Sigmoid colon (tissue), 7 donors: ENCODE results near the gene WNT9A. TPM values are rescaled to one million over a fixed set of nuclear protein-coding genes. Genes with fewer than 3 reads are reported as not detected.

Source experiments
- DNase-seq: peaks from one replicate; pipeline ENCODE4 v3.0.0-alpha.2; 2019
- H3K27ac ChIP-seq, 4 donors: fragments of 200-600 bp; sonication (generic); one replicate each; pipeline ENCODE4 v1.5.1; 2016 to 2019; ENCODE audit warnings: mild to moderate bottlenecking in 1 of 4
- H3K27me3 ChIP-seq, 3 donors: fragments of 200-600 bp; sonication (generic); one replicate each; pipeline ENCODE4 v1.5.1; 2019; ENCODE audit warnings: mild to moderate bottlenecking in 1 of 3
- H3K36me3 ChIP-seq, 4 donors: fragments of 200-600 bp; sonication (generic); one replicate each; pipeline ENCODE4 v1.5.1; 2016 to 2019
- H3K4me1 ChIP-seq, 4 donors: fragments of 200-600 bp; sonication (generic); one replicate each; pipeline ENCODE4 v1.5.1; 2017 to 2019
- H3K4me3 ChIP-seq, 4 donors: fragments of 200-600 bp; sonication (generic); one replicate each; pipeline ENCODE4 v1.5.1; 2017 to 2019; ENCODE audit warnings: mild to moderate bottlenecking in 2 of 4, moderate library complexity in 1 of 4
- H3K9me3 ChIP-seq, 4 donors: fragments of 200-600 bp in 3 of 4; sonication (generic) in 3 of 4; one replicate each; pipeline versions ENCODE4 v1.5.1 to v1.6.1; 2013 to 2019
- CTCF ChIP-seq, 4 experiments: fragments of 450-650 bp in 3 of 4; fragments of 200-600 bp in 1 of 4; IDR thresholded peaks; one replicate each; pipeline ENCODE4 v1.5.1; 2016 to 2019; ENCODE audit warnings: antibody characterized with exemption in 4 of 4, mild to moderate bottlenecking in 3 of 4, moderate library complexity in 2 of 4
- EP300 ChIP-seq, 4 donors: sonication (generic); formaldehyde crosslinking; IDR thresholded peaks; one replicate each; pipeline ENCODE4 v1.6.1; 2017; ENCODE audit warnings: antibody characterized with exemption in 4 of 4
- POLR2A ChIP-seq, 2 donors: fragments of 450-650 bp; IDR thresholded peaks; one replicate each; pipeline ENCODE4 v1.6.1; 2016; ENCODE audit warnings: antibody characterized with exemption in 2 of 2, mild to moderate bottlenecking in 2 of 2, moderate library complexity in 2 of 2
- POLR2AphosphoS5 ChIP-seq, 4 donors: sonication (generic); formaldehyde crosslinking; IDR thresholded peaks; one replicate each; pipeline ENCODE4 v1.6.1; 2017; ENCODE audit warnings: antibody characterized with exemption in 4 of 4
- WGBS, 2 donors: extraction: QIAGEN DNeasy Blood & Tissue Kit; methylation state at CpG; one replicate each; pipeline ENCODE4 v1.1.7; 2013; 5-methylcytosine and 5-hydroxymethylcytosine counted together
- intact Hi-C: fragments of 100-400 bp; cut with DNase I; formaldehyde crosslinking; loops from one replicate; pipeline ENCODE4 v1.15.1; 2023
- polyA plus RNA-seq, 3 donors: library from polyadenylated mRNA; stranded (reverse); fragments of 200-250 nt; gene quantifications; one replicate each; pipeline ENCODE4 v1.2.3, GENCODE V29; 2013
- total RNA-seq, 4 donors: library from RNA; depleted of rRNA; stranded (reverse); fragments of >200 nt; gene quantifications; one replicate each; pipeline ENCODE4 v1.1.0, GENCODE V29; 2016
- donor health status: healthy with polysubstance abuse.
- donor health status: Bipolar disorder and iron deficiency.
- donor health status: healthy.

WNT9A gene
- total and polyA plus RNA-seq, 7 donors = 0.23 to 25.5 (median 6.4) TPM

DNA sequence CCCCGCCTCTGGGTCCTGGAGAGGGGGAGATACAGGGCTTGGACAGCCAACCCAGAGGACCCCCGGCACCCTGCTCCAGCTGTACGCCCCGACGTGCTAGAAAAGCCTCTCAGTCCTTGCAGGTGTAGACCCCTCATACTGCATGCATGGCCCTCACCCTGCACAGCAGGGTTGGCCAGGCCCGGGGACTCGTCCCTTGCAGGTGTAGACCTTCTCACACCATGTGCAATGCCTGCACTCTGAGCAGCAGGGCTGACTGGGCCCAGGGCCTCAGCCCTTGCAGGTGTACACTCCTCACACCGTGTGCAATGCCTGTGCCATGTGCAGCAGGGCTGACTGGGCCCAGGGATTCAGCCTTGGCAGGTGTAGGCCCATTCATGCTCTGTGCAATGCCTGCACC lies 26.8 kb downstream of the WNT9A start:
- whole genome bisulfite sequencing, 2 donors = 87 to 90% methylated on average over 8 of the region's 8 CpGs
- TF ChIP-seq POLR2AphosphoS5 (IDR thresholded peaks at IDR 0.05) (no peak), POLR2A (IDR thresholded peaks at IDR 0.05) (no peak), EP300 (IDR thresholded peaks at IDR 0.05) (no peak), CTCF (IDR thresholded peaks at IDR 0.05) (no peak)

DNA sequence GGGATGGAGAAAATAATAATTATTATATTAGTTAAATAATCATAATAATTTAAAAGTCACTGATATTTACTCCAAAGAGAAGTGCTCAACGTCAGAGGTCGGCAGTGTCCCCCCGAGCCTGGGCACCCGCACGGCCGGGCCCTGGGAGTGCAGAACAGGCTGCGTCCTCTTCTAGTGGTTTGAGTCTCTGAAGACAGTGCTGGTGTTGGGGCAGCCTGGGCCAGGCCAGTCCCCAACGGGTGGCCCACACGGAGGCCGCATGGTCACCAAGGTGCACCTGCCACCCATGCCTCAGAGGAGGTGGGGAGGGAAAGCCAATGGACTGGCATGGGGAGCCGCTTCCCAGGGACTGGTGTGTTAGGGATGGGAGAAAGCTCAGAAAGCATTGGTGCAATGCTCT lies 27.3 kb downstream of the WNT9A start:
- Histone ChIP-seq H3K36me3 (peaks cover 8 to 30% (median 15%) of the 10 kb centered on the region in 4 donors), H3K4me1 (peaks cover 0 to 15% (median 10%) of the 10 kb centered on the region in 4 donors), H3K27me3 (no peaks in the 10 kb centered on the region), H3K27ac (no peak overlapping the region), H3K4me3 (no peak overlapping the region), H3K9me3 (no peaks in the 10 kb centered on the region)
- TF ChIP-seq EP300 (IDR thresholded peaks at IDR 0.05) = no peak
- TF ChIP-seq POLR2AphosphoS5 (IDR thresholded peaks at IDR 0.05) = no peak
- no peak for TF ChIP-seq POLR2A (IDR thresholded peaks at IDR 0.05)
- no peak for TF ChIP-seq CTCF (IDR thresholded peaks at IDR 0.05)
- 94 to 96% methylated on average over 11 of the region's 11 CpGs for WGBS, 2 donors
- no peak for DNase-seq
- intact Hi-C loops = no loop called here

More for the DNA sequence above, 26.8 kb downstream of the WNT9A start:
- H3K27me3 ChIP-seq = no peaks in the 10 kb centered on the region
- DNase-seq = no peak
- H3K9me3 ChIP-seq = no peaks in the 10 kb centered on the region
- H3K27ac ChIP-seq = no peak overlapping the region
- peaks cover 8 to 30% (median 15%) of the 10 kb centered on the region in 4 donors for H3K36me3 ChIP-seq
- no peak overlapping the region for H3K4me3 ChIP-seq
- intact Hi-C loops = no loop called here
- H3K4me1 ChIP-seq = peaks cover 0 to 19% (median 13%) of the 10 kb centered on the region in 4 donors

GRCh38 chr1:227919906-227920305 lies 27.8 kb downstream of the WNT9A start:
- no peaks in the 10 kb centered on the region for H3K27me3 ChIP-seq
- H3K4me1 ChIP-seq = peaks cover 0 to 9% (median 5%) of the 10 kb centered on the region in 4 donors
- no peak overlapping the region for H3K4me3 ChIP-seq
- intact Hi-C loops = no loop called here
- peaks cover 8 to 27% (median 15%) of the 10 kb centered on the region in 4 donors for H3K36me3 ChIP-seq
- H3K9me3 ChIP-seq = no peaks in the 10 kb centered on the region
- TF ChIP-seq EP300 (IDR thresholded peaks at IDR 0.05) (no peak), POLR2A (IDR thresholded peaks at IDR 0.05) (no peak), CTCF (IDR thresholded peaks at IDR 0.05) (no peak), POLR2AphosphoS5 (IDR thresholded peaks at IDR 0.05) (no peak)
- no peak overlapping the region for H3K27ac ChIP-seq
- WGBS, 2 donors = 47 to 57% methylated on average over 12 of the region's 12 CpGs
- DNase-seq = no peak

DNA sequence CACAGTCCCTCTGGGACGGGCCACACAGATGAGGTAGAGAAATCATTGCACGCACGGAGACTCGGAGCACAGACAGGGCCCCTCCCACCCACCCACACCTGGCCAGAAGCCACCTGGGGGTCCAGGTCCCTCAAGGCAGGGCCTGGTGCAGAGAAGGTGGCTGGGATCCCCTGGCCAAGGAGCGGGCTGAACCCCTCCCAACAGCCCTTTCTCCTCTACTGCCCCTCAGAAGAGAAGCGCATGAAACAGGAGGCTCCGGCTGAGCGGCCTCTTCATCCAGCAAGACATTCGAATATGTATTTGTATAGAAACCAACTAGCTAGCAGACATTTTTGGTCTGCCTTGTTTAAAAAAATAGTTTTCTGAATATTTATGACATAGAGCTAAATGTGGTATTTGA lies 29.0 kb downstream of the WNT9A start:
- H3K36me3 ChIP-seq = peaks cover 8 to 20% (median 12%) of the 10 kb centered on the region in 4 donors
- H3K27me3 ChIP-seq = no peaks in the 10 kb centered on the region
- TF ChIP-seq POLR2A (IDR thresholded peaks at IDR 0.05) (no peak), CTCF (IDR thresholded peaks at IDR 0.05) (no peak), EP300 (IDR thresholded peaks at IDR 0.05) (no peak), POLR2AphosphoS5 (IDR thresholded peaks at IDR 0.05) (no peak)
- intact Hi-C loops = no loop called here
- DNase-seq = no peak
- H3K4me3 ChIP-seq = no peak overlapping the region
- no peaks in the 10 kb centered on the region for H3K9me3 ChIP-seq
- peaks cover 0 to 8% (median 3%) of the 10 kb centered on the region in 4 donors for H3K4me1 ChIP-seq
- WGBS, 2 donors = 91 to 92% methylated on average over 9 of the region's 9 CpGs
- H3K27ac ChIP-seq = no peak overlapping the region
